Smooth muscle cell (in vitro differentiated cells): Measurements from ENCODE around the gene LUZP1. TPM values are rescaled to one million over a fixed set of nuclear protein-coding genes. Genes with fewer than 3 reads are reported as not detected.

Experiments
- DNase-seq: peaks from one replicate; lab custom pipeline; 2025; ENCODE audit not compliant: unreplicated experiment; lab: John Stamatoyannopoulos, UW
- H2AFZ ChIP-seq: fragments of 200-600 bp; sonication (generic); 2 replicates; pipeline ENCODE4 v1.6.0; 2016; ENCODE audit warnings: antibody characterized with exemption, low read depth, mild to moderate bottlenecking
- H3F3A ChIP-seq: fragments of 200-600 bp; sonication (generic); 2 replicates; pipeline ENCODE4 v1.6.0; 2017; ENCODE audit warnings: antibody characterized with exemption, low read depth
- H3K27ac ChIP-seq: fragments of 200-600 bp; sonication (generic); 2 replicates; pipeline ENCODE4 v1.5.1; 2016; ENCODE audit warnings: low read depth, mild to moderate bottlenecking
- H3K27me3 ChIP-seq: fragments of 200-600 bp; sonication (generic); 2 replicates; pipeline ENCODE4 v1.6.1; 2016; ENCODE audit warnings: low read depth, mild to moderate bottlenecking
- H3K36me3 ChIP-seq: fragments of 200-600 bp; sonication (generic); 2 replicates; pipeline ENCODE4 v1.5.1; 2016; ENCODE audit warnings: low read depth
- H3K4me1 ChIP-seq: fragments of 200-600 bp; sonication (generic); 2 replicates; pipeline ENCODE4 v1.5.1; 2016; ENCODE audit warnings: low read depth
- H3K4me2 ChIP-seq: fragments of 200-600 bp; sonication (generic); 2 replicates; pipeline ENCODE4 v1.6.0; 2016; ENCODE audit warnings: mild to moderate bottlenecking
- H3K4me3 ChIP-seq: fragments of 200-600 bp; sonication (generic); 2 replicates; pipeline ENCODE4 v1.5.1; 2016; ENCODE audit warnings: mild to moderate bottlenecking
- H3K79me2 ChIP-seq: fragments of 200-600 bp; sonication (generic); 2 replicates; pipeline ENCODE4 v1.6.0; 2016; ENCODE audit warnings: low read depth, mild to moderate bottlenecking
- H3K9ac ChIP-seq: fragments of 200-600 bp; sonication (generic); 2 replicates; pipeline ENCODE4 v1.6.0; 2016; ENCODE audit warnings: low read depth
- H3K9me3 ChIP-seq: fragments of 200-600 bp; sonication (generic); replicated peaks from 2 replicates; pipeline ENCODE4 v1.5.1; 2016; ENCODE audit warnings: low read depth
- H4K20me1 ChIP-seq: fragments of 200-600 bp; sonication (generic); 2 replicates; pipeline ENCODE4 v1.6.0; 2016; ENCODE audit warnings: low read depth
- WGBS: methylation state at CpG from one replicate; pipeline ENCODE4 v1.1.7; 2016; ENCODE audit warnings: low lambda C conversion rate; 5-methylcytosine and 5-hydroxymethylcytosine counted together
- polyA plus RNA-seq: library from polyadenylated mRNA; unstranded; fragments of >200 nt; fragmentation: Nextera tagmentation; extraction: Ambion mirVana; gene quantifications from 2 replicates; pipeline ENCODE4 v1.2.1, GENCODE V29; 2016
- total RNA-seq: library from RNA; depleted of rRNA; stranded (reverse); fragments of >200 nt; gene quantifications from 2 replicates; pipeline ENCODE4 v1.2.3, GENCODE V29; 2014
- TF ChIP-seq, protein P1 (sequence below): fragments of 200-600 bp; sonication (generic); IDR thresholded peaks from 2 replicates; pipeline ENCODE4 v1.5.1; 2017; ENCODE audit warnings: borderline replicate concordance, mild to moderate bottlenecking, antibody characterized with exemption; ENCODE audit not compliant: insufficient read depth, poor library complexity, severe bottlenecking

Gene LUZP1
- total and polyA plus RNA-seq, 2 experiments from 2014 or later = 29.2 to 39.2 TPM

DNA sequence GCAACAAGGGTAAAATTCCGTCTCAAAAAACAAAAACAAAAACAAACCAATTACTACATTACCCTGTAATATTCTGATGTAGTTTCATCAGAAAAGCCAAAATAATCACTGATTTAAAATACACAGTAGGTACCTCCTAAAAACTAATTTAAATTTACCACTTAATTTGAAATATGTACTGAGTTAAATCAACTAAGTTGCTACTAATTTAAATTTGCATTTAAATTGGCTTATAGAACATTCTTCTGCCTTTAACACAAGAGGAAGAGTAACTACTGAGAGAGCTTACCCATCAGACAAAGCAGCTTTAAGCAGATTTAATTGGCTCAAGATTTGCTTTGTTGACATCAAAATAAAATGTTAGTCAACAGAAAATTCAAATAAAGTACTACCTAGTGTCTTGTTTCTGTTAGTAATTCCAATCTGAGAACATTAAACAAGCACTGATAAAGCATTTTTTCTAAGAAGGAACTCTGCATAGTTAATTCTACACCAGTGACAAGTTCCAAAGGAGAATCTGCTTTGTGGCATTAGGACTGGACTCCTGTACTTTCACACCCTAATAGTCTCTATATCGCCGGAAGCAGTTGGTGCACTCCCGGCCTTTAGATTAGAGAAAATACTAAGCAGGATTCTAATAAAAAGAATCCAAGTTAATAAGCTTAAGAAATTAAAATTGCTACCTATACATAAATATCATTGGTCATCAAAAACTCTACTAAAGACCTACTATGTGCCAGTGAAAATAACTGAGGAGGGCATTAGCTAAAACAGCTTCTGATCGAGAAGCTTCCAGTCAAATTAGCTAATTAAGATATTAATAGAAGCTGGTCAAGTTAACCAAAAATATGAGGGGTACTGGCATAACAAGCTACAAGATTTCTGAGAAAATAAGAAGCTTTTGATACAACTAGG is 8.4 kb downstream of the LUZP1 start:
- TF ChIP-seq, protein P1, sequence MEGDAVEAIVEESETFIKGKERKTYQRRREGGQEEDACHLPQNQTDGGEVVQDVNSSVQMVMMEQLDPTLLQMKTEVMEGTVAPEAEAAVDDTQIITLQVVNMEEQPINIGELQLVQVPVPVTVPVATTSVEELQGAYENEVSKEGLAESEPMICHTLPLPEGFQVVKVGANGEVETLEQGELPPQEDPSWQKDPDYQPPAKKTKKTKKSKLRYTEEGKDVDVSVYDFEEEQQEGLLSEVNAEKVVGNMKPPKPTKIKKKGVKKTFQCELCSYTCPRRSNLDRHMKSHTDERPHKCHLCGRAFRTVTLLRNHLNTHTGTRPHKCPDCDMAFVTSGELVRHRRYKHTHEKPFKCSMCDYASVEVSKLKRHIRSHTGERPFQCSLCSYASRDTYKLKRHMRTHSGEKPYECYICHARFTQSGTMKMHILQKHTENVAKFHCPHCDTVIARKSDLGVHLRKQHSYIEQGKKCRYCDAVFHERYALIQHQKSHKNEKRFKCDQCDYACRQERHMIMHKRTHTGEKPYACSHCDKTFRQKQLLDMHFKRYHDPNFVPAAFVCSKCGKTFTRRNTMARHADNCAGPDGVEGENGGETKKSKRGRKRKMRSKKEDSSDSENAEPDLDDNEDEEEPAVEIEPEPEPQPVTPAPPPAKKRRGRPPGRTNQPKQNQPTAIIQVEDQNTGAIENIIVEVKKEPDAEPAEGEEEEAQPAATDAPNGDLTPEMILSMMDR = no peak
- H3K4me1 ChIP-seq = peaks cover 3% of the 10 kb centered on the region
- H3K9me3 ChIP-seq = no peaks in the 10 kb centered on the region
- no peak overlapping the region for H3K27ac ChIP-seq
- DNase-seq = no peak
- H3K27me3 ChIP-seq = no peaks in the 10 kb centered on the region
- H3K4me3 ChIP-seq = no peak overlapping the region
- H3K79me2 ChIP-seq = peaks cover 100% of the 10 kb centered on the region
- no peak overlapping the region for H3K4me2 ChIP-seq
- H2AFZ ChIP-seq = no peak overlapping the region
- H3K36me3 ChIP-seq = no peaks in the 10 kb centered on the region
- peaks cover 100% of the 10 kb centered on the region for H4K20me1 ChIP-seq
- H3K9ac ChIP-seq = no peak overlapping the region
- H3F3A ChIP-seq = peaks cover 2% of the 10 kb centered on the region
- 89% methylated on average over 5 of the region's 5 CpGs for WGBS

DNA sequence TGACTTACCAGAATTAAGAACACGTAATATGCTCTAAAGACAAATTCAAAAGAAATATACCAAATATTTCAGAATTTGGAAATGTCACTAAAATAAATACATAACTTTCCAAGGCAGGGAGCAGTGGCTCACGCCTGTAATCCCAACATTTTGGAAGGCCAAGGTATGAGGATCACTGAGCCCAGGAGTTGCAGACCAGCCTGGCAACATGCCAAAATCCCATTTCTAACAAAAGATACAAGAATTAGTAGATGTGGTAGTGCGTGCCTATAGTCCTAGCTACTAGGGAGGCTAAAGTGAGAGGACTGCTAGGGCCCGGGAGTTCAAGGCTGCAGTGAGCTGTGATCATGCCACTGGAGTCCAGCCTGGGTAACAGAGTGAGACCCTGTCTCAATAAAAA is 11.7 kb downstream of the LUZP1 start:
- H3K27ac ChIP-seq = no peak overlapping the region
- H3K4me2 ChIP-seq = no peak overlapping the region
- over 99% methylated on average over 4 of the region's 4 CpGs for WGBS
- peaks cover 100% of the 10 kb centered on the region for H4K20me1 ChIP-seq
- no peaks in the 10 kb centered on the region for H3K27me3 ChIP-seq
- no peaks in the 10 kb centered on the region for H3K4me1 ChIP-seq
- H3K79me2 ChIP-seq = peaks cover 100% of the 10 kb centered on the region
- H3K9me3 ChIP-seq = no peaks in the 10 kb centered on the region
- H3K36me3 ChIP-seq = no peaks in the 10 kb centered on the region
- H3F3A ChIP-seq = peaks cover 10% of the 10 kb centered on the region
- no peak overlapping the region for H3K4me3 ChIP-seq
- TF ChIP-seq, protein P1 = no peak
- H3K9ac ChIP-seq = no peak overlapping the region
- no peak overlapping the region for H2AFZ ChIP-seq
- DNase-seq = no peak

DNA sequence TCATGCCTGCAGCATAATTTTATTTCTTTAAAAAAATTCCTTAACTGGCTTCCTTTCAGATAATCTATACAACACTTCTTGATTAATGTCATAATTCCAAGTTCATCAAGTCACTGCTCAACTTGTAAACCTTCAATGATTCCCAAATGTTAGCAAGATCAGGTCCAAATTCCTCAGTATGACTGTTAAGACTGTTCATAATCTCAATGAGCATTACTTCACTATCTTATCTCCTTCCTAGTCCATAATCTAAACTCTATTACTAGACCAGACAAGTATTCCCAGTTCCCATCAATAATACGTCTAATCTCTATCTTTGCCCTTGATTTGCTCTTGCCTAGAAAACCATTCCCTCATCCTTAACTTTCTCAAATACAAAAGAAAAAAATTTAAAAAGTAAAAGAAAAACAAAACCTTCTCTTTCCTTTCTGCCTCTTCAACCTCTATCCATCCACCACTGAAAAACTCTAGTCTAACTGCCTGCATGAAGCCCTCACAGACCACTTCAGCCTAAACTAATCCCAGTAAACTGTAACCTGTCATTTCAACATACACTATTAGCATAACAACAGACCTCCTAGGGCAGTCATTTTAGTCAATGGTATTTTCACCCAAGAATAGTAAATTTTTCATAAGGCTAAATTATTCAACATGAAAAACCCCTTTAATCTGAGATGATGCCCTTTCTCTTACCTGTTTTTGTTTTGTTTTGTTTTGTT is 15.5 kb downstream of the LUZP1 start:
- TF ChIP-seq, protein P1 = no peak
- no peaks in the 10 kb centered on the region for H3K36me3 ChIP-seq
- no peaks in the 10 kb centered on the region for H3K27me3 ChIP-seq
- H3F3A ChIP-seq = peaks cover 10% of the 10 kb centered on the region
- H3K79me2 ChIP-seq = peaks cover 100% of the 10 kb centered on the region
- H4K20me1 ChIP-seq = peaks cover 100% of the 10 kb centered on the region
- H2AFZ ChIP-seq = no peak overlapping the region
- no peak overlapping the region for H3K27ac ChIP-seq
- H3K9me3 ChIP-seq = no peaks in the 10 kb centered on the region
- H3K4me3 ChIP-seq = no peak overlapping the region
- no peak for DNase-seq
- WGBS = 40% methylated on average over 1 of the region's 1 CpG
- H3K4me2 ChIP-seq = no peak overlapping the region
- H3K9ac ChIP-seq = no peak overlapping the region
- H3K4me1 ChIP-seq = no peaks in the 10 kb centered on the region
